HG02973 (cell line): ENCODE results near the gene TMEM184C.

Source experiments
- ATAC-seq: cut with Tn5 transposase; IDR thresholded peaks from one replicate; pipeline ENCODE4 v1.9.1; 2021; ENCODE audit warnings: moderate library complexity; ENCODE audit not compliant: unreplicated experiment

Gene TMEM184C

GRCh38 chr4:147648656-147649055 lies 31.5 kb downstream of the TMEM184C start:
- ATAC-seq = no peak

- ATAC-seq = peak; percentile 44
Observed at GRCh38 chr4:147651563-147651962, 34.4 kb downstream of the TMEM184C start.

GRCh38 chr4:147655639-147656038 lies 38.4 kb downstream of the TMEM184C start:
- ATAC-seq = no peak

GRCh38 chr4:147658501-147658900 lies 41.3 kb downstream of the TMEM184C start:
- ATAC-seq = no peak

- ATAC-seq = no peak
Observed at GRCh38 chr4:147674073-147674472, 56.9 kb downstream of the TMEM184C start.

- no peak for ATAC-seq
Observed at GRCh38 chr4:147674496-147674895, 57.3 kb downstream of the TMEM184C start.

- no peak for ATAC-seq
Observed at GRCh38 chr4:147678106-147678505, 60.9 kb downstream of the TMEM184C start.

GRCh38 chr4:147678796-147679549 lies 61.8 kb downstream of the TMEM184C start:
- no peak for ATAC-seq

GRCh38 chr4:147682755-147683154 lies 65.6 kb downstream of the TMEM184C start:
- ATAC-seq = no peak

- ATAC-seq = no peak
Observed at GRCh38 chr4:147683188-147683591, 66.0 kb downstream of the TMEM184C start.

- ATAC-seq = peak; percentile 100
Observed at GRCh38 chr4:147683717-147684700, 66.8 kb downstream of the TMEM184C start, which contains the start of gene PRMT9. Gene PRMT9 (minus strand): TSS chr4:147684163. CDS start chr4:147683987, 176 bp downstream.

- ATAC-seq = no peak
Observed at GRCh38 chr4:147689067-147689466, 71.9 kb downstream of the TMEM184C start.

GRCh38 chr4:147691820-147692219 lies 74.6 kb downstream of the TMEM184C start:
- ATAC-seq = no peak

GRCh38 chr4:147693218-147693617 lies 76.0 kb downstream of the TMEM184C start:
- ATAC-seq = no peak

GRCh38 chr4:147696866-147697265 lies 79.7 kb downstream of the TMEM184C start:
- no peak for ATAC-seq

GRCh38 chr4:147704846-147705245 lies 87.6 kb downstream of the TMEM184C start:
- no peak for ATAC-seq

- ATAC-seq = no peak
Observed at GRCh38 chr4:147707892-147708672, 90.9 kb downstream of the TMEM184C start.

- ATAC-seq = no peak
Observed at GRCh38 chr4:147709999-147710398, 92.8 kb downstream of the TMEM184C start.

- no peak for ATAC-seq
Observed at GRCh38 chr4:147714575-147715401, 97.6 kb downstream of the TMEM184C start.

- ATAC-seq = peak; percentile 92
Observed at GRCh38 chr4:147717878-147718277, 100.7 kb downstream of the TMEM184C start.
